ENCODE data around the gene NOS1AP.

DNA sequence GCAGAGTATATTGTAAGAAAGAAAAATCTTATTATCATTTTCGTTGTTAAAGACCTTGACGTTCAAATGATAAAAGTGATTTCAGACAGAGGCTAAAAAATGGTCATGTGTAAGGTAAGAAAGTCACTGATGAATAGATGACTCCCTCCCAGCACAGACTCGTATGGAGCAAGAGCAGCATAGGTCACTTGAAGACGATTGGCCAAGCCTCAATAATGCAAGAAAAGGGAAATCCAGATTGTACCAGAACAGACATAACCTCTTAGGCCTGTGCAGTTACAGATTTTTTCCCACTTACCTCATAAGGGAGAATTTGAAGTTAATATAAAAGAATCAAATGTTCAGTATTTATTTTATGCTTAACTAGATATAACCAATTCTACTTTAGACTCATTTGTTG is 29.5 kb upstream of the NOS1AP start:
- TF ChIP-seq, protein P1, sequence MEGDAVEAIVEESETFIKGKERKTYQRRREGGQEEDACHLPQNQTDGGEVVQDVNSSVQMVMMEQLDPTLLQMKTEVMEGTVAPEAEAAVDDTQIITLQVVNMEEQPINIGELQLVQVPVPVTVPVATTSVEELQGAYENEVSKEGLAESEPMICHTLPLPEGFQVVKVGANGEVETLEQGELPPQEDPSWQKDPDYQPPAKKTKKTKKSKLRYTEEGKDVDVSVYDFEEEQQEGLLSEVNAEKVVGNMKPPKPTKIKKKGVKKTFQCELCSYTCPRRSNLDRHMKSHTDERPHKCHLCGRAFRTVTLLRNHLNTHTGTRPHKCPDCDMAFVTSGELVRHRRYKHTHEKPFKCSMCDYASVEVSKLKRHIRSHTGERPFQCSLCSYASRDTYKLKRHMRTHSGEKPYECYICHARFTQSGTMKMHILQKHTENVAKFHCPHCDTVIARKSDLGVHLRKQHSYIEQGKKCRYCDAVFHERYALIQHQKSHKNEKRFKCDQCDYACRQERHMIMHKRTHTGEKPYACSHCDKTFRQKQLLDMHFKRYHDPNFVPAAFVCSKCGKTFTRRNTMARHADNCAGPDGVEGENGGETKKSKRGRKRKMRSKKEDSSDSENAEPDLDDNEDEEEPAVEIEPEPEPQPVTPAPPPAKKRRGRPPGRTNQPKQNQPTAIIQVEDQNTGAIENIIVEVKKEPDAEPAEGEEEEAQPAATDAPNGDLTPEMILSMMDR (IDR thresholded peaks at IDR 0.05; ENCODE audit: low read depth, low read length, poor library complexity, severe bottlenecking), result no peak
- TF ChIP-seq EZH2phosphoT487 (IDR thresholded peaks at IDR 0.05; ENCODE audit: borderline replicate concordance, low read length), result no peak

Data from DOHH2 (cell line).